ENCODE data around the gene TPM2. TPM values are rescaled to one million over a fixed set of nuclear protein-coding genes. Genes with fewer than 3 reads are reported as not detected.

TPM2 gene
- total and polyA plus RNA-seq, 10 of the 15 experiments (the other 5 are each of a cell fraction or from before 2014, with no cell fraction given) = 0.11 to 9.3 (median 1.1) TPM

DNA sequence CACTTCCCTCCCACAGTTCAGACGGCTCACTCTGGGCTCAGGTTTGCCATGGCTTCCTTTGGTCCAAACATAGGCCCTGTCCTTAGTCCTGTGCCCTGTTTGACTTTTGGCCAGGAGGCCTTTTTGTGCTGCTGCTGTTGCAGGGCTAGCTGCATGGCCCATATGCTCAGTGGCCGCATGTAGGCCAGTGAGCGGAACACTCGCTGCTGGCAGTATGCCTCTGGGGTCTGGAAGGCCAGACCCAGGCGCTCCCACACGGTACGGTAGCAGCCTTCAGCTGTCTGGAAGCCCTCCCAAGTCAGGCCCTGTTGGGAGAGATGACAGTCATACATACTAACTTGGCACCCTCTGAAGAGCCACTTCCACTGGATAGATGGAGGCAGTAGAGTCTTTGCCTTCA, 47.4 kb upstream of the TPM2 start:
- ATAC-seq = no peak
- POLR2A ChIA-PET = interaction anchor here (1.1 kb wide), 1 partner anchor 12 kb away, joined by 3 read pairs; the partner anchor contains the start of genes GBA2 and RGP1
- in situ Hi-C loops (cut with MboI) (loop anchor here (10.0 kb wide), 1 partner anchor 632 kb away; the partner anchor contains the start of gene STOML2), intact Hi-C loops (cut with micrococcal nuclease; ENCODE audit: unreplicated experiment) (loop anchor here (5.0 to 10.0 kb wide), 2 partner anchors 145 to 622 kb away; partner anchors contain the start of gene ATOSB)
- FAIRE-seq = no peak
- no peak for TF ChIP-seq ATF7 (IDR thresholded peaks at IDR 0.05; ENCODE audit: low read depth)
- no peak for TF ChIP-seq HDAC2 (IDR thresholded peaks at IDR 0.05)
- no peak for TF ChIP-seq RAD51 (IDR thresholded peaks at IDR 0.05)
- TF ChIP-seq ZNF274 (IDR thresholded peaks at IDR 0.05; ENCODE audit: insufficient read depth, insufficient read length) = no peak
- TF ChIP-seq ZSCAN29 (IDR thresholded peaks at IDR 0.05) = no peak
- no peak for TF ChIP-seq NR2C1 (IDR thresholded peaks at IDR 0.05)
- no peak for TF ChIP-seq MTA2 (IDR thresholded peaks at IDR 0.05; ENCODE audit: low read depth)
- TF ChIP-seq HCFC1 (IDR thresholded peaks at IDR 0.05; ENCODE audit: low read length) = no peak
- TF ChIP-seq SKIL (IDR thresholded peaks at IDR 0.05; ENCODE audit: low read depth, poor library complexity, severe bottlenecking) = no peak
- TF ChIP-seq PAX5 (IDR thresholded peaks at IDR 0.05; ENCODE audit: borderline replicate concordance, low read depth, low read length) = no peak
- TF ChIP-seq MEF2B (IDR thresholded peaks at IDR 0.05; ENCODE audit: partially characterized antibody, poor library complexity, severe bottlenecking) = no peak
- TF ChIP-seq, protein P1, sequence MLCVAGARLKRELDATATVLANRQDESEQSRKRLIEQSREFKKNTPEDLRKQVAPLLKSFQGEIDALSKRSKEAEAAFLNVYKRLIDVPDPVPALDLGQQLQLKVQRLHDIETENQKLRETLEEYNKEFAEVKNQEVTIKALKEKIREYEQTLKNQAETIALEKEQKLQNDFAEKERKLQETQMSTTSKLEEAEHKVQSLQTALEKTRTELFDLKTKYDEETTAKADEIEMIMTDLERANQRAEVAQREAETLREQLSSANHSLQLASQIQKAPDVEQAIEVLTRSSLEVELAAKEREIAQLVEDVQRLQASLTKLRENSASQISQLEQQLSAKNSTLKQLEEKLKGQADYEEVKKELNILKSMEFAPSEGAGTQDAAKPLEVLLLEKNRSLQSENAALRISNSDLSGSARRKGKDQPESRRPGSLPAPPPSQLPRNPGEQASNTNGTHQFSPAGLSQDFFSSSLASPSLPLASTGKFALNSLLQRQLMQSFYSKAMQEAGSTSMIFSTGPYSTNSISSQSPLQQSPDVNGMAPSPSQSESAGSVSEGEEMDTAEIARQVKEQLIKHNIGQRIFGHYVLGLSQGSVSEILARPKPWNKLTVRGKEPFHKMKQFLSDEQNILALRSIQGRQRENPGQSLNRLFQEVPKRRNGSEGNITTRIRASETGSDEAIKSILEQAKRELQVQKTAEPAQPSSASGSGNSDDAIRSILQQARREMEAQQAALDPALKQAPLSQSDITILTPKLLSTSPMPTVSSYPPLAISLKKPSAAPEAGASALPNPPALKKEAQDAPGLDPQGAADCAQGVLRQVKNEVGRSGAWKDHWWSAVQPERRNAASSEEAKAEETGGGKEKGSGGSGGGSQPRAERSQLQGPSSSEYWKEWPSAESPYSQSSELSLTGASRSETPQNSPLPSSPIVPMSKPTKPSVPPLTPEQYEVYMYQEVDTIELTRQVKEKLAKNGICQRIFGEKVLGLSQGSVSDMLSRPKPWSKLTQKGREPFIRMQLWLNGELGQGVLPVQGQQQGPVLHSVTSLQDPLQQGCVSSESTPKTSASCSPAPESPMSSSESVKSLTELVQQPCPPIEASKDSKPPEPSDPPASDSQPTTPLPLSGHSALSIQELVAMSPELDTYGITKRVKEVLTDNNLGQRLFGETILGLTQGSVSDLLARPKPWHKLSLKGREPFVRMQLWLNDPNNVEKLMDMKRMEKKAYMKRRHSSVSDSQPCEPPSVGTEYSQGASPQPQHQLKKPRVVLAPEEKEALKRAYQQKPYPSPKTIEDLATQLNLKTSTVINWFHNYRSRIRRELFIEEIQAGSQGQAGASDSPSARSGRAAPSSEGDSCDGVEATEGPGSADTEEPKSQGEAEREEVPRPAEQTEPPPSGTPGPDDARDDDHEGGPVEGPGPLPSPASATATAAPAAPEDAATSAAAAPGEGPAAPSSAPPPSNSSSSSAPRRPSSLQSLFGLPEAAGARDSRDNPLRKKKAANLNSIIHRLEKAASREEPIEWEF (IDR thresholded peaks at IDR 0.05; ENCODE audit: insufficient replicate concordance, low read depth, low read length) = no peak
- no peak for TF ChIP-seq RUNX3 (IDR thresholded peaks at IDR 0.05; ENCODE audit: low read length)
- TF ChIP-seq KAT2A (conservative IDR thresholded peaks at IDR 0.05; ENCODE audit: control insufficient read depth, low read depth, low read length) = no peak
- TF ChIP-seq POLR2AphosphoS2 (IDR thresholded peaks at IDR 0.05; ENCODE audit: low read depth, low read length) = no peak; the same call in 1 of the 2 replicates
- TF ChIP-seq ZNF24 (IDR thresholded peaks at IDR 0.05) = no peak
- TF ChIP-seq SIN3A (IDR thresholded peaks at IDR 0.05; ENCODE audit: low read depth, low read length) = no peak
- H3K27me3 ChIP-seq (replicated peaks in 1 of 2; ENCODE audit: control insufficient read depth in 2 of 2, insufficient read depth in 2 of 2, low read length in 1 of 2) = no peaks in the 10 kb centered on the region
- H3K4me2 ChIP-seq (ENCODE audit: control insufficient read depth, insufficient read depth) = no peak overlapping the region
- RAD21 ChIA-PET (ENCODE audit: unreplicated experiment) = interaction anchor here (0.7 to 1.4 kb wide), 4 partner anchors 11 to 90 kb away, joined by 3 to 4 read pairs (median 3); no protein-coding TSS in a partner anchor
- SMC1A ChIA-PET (ENCODE audit: uncharacterized antibody, unreplicated experiment) = interaction anchor here (1.3 to 2.8 kb wide), 4 partner anchors 9 to 77 kb away, joined by 3 to 7 read pairs (median 3); no protein-coding TSS in a partner anchor
- no peaks in the 10 kb centered on the region; the same call in 1 of the 2 replicates for H3K4me1 ChIP-seq (ENCODE audit: control insufficient read depth, insufficient read depth, low read length)
- H3K4me3 ChIP-seq = no peak overlapping the region
- DNase-seq (ENCODE audit: low read depth, low spot score) = no peak
- H2AFZ ChIP-seq (ENCODE audit: control insufficient read depth, low read depth, low read length) = no peak overlapping the region
- H4K20me1 ChIP-seq (ENCODE audit: control insufficient read depth, insufficient read depth) = no peaks in the 10 kb centered on the region
- BruUV-seq (replicated peaks) = no TSS peak
- CTCF ChIA-PET = interaction anchor here (0.6 to 3.4 kb wide), 10 partner anchors 10 to 177 kb away, joined by 3 to 23 read pairs (median 6); partner anchors contain the start of genes GBA2, HINT2 and RGP1
- peaks cover 14% of the 10 kb centered on the region for H3K79me2 ChIP-seq (ENCODE audit: control insufficient read depth, insufficient read depth, low read length)
- peaks cover 33 to 39% of the 10 kb centered on the region in 2 experiments; a peak in 3 of 4 replicates for H3K36me3 ChIP-seq (ENCODE audit: control insufficient read depth in 2 of 2, insufficient read depth in 2 of 2, low read length in 1 of 2)
- 88% methylated on average over 7 of the region's 7 CpGs for WGBS (ENCODE audit: insufficient coverage, insufficient replicate concordance, low lambda C conversion rate, missing lambda C conversion rate)
- no peak overlapping the region for H3K9ac ChIP-seq (ENCODE audit: control insufficient read depth, insufficient read depth, low read length)
- H3K27ac ChIP-seq (ENCODE audit: control insufficient read depth, insufficient read depth) = no peak overlapping the region
- no peaks in the 10 kb centered on the region for H3K9me3 ChIP-seq (replicated peaks; ENCODE audit: control insufficient read depth, insufficient read depth, low read length)
